RPMI7951 (cell line): Measurements from ENCODE around the gene TNFRSF1A. TPM values are rescaled to one million over a fixed set of nuclear protein-coding genes. Genes with fewer than 3 reads are reported as not detected.

ENCODE experiments used
- DNase-seq: peaks from one replicate; pipeline ENCODE4 v3.0.0-alpha.2; 2012; ENCODE audit warnings: low read depth
- total RNA-seq: library from RNA; depleted of rRNA; stranded (reverse); fragments of >200 nt; shearing (Covaris generic); gene quantifications from 2 replicates; pipeline ENCODE4 v1.2.3, GENCODE V29; 2014

TNFRSF1A gene
- total RNA-seq, 1 experiment from 2014 or later, result 91.2 TPM

GRCh38 chr12:6323995-6324711, 17.7 kb downstream of the TNFRSF1A start:
- no peak for DNase-seq

GRCh38 chr12:6323340-6323994, 18.4 kb downstream of the TNFRSF1A start:
- DNase-seq, result peak; percentile 92

- DNase-seq, result no peak
These were observed 18.9 kb downstream of the TNFRSF1A start for GRCh38 chr12:6322969-6323339.

- DNase-seq, result no peak
These were observed 19.5 kb downstream of the TNFRSF1A start for GRCh38 chr12:6322352-6322751.

- DNase-seq, result no peak
These were observed 20.0 kb downstream of the TNFRSF1A start for GRCh38 chr12:6321905-6322304.

GRCh38 chr12:6319446-6319845, 22.4 kb downstream of the TNFRSF1A start:
- no peak for DNase-seq

GRCh38 chr12:6318440-6318879, 23.4 kb downstream of the TNFRSF1A start:
- no peak for DNase-seq

GRCh38 chr12:6317693-6318439, 24.0 kb downstream of the TNFRSF1A start:
- no peak for DNase-seq

- DNase-seq, result no peak
These were observed 24.8 kb downstream of the TNFRSF1A start for GRCh38 chr12:6316921-6317692.

GRCh38 chr12:6315704-6316597, 25.9 kb downstream of the TNFRSF1A start:
- no peak for DNase-seq

- no peak for DNase-seq
These were observed 26.7 kb downstream of the TNFRSF1A start for GRCh38 chr12:6315184-6315583.

GRCh38 chr12:6314776-6315175, 27.1 kb downstream of the TNFRSF1A start:
- DNase-seq, result no peak

- no peak for DNase-seq
These were observed 28.4 kb downstream of the TNFRSF1A start for GRCh38 chr12:6313326-6313940.

- DNase-seq, result peak; percentile 30
These were observed 29.1 kb downstream of the TNFRSF1A start for GRCh38 chr12:6312529-6313325.

GRCh38 chr12:6311822-6312528, 29.9 kb downstream of the TNFRSF1A start:
- no peak for DNase-seq

GRCh38 chr12:6310771-6311610, 30.9 kb downstream of the TNFRSF1A start:
- no peak for DNase-seq

- DNase-seq, result no peak
These were observed 34.3 kb downstream of the TNFRSF1A start for GRCh38 chr12:6307529-6307928.

- no peak for DNase-seq
These were observed 35.2 kb downstream of the TNFRSF1A start for GRCh38 chr12:6306599-6307220.
